CD4-positive, alpha-beta T cell treated with Interleukin-12 subunit alpha and Interleukin-12 subunit beta, for 1 hour (primary cell): Measurements from ENCODE around the gene TAF4.
"Not testable (repeated sequence)": the region's sequence is repeated elsewhere in the genome, so short reads cannot be mapped to it uniquely, and the experiment has no call there.

Experiments used
- DNase-seq: peaks from one replicate; pipeline ENCODE4 v3.0.0-alpha.2; 2020

Gene TAF4

GRCh38 chr20:61976644-61977418 lies 88.8 kb downstream of the TAF4 start:
- DNase-seq = no peak

GRCh38 chr20:61976263-61976643 lies 89.4 kb downstream of the TAF4 start:
- no peak for DNase-seq

GRCh38 chr20:61975407-61976129 lies 90.1 kb downstream of the TAF4 start:
- DNase-seq = no peak

- DNase-seq = no peak
Measured at GRCh38 chr20:61974357-61974665, 91.4 kb downstream of the TAF4 start.

GRCh38 chr20:61973515-61974356 lies 91.9 kb downstream of the TAF4 start:
- no peak for DNase-seq

GRCh38 chr20:61972636-61973508 lies 92.8 kb downstream of the TAF4 start:
- DNase-seq = no peak

GRCh38 chr20:61971595-61971994 lies 94.1 kb downstream of the TAF4 start:
- DNase-seq = not testable (repeated sequence)

- DNase-seq = no peak
Measured at GRCh38 chr20:61970357-61970756, 95.3 kb downstream of the TAF4 start.

- no peak for DNase-seq
Measured at GRCh38 chr20:61969806-61970205, 95.9 kb downstream of the TAF4 start.

- no peak for DNase-seq
Measured at GRCh38 chr20:61968932-61969331, 96.7 kb downstream of the TAF4 start.

- no peak for DNase-seq
Measured at GRCh38 chr20:61968036-61968810, 97.5 kb downstream of the TAF4 start.

- no peak for DNase-seq
Measured at GRCh38 chr20:61967300-61967699, 98.4 kb downstream of the TAF4 start.

- no peak for DNase-seq
Measured at GRCh38 chr20:61966492-61967244, 99.0 kb downstream of the TAF4 start.

GRCh38 chr20:61965606-61966491 lies 99.8 kb downstream of the TAF4 start:
- DNase-seq = no peak

- DNase-seq = no peak
Measured at GRCh38 chr20:61964675-61965605, 100.7 kb downstream of the TAF4 start.

- DNase-seq = no peak
Measured at GRCh38 chr20:61963885-61964674, 101.6 kb downstream of the TAF4 start.

GRCh38 chr20:61963149-61963548 lies 102.5 kb downstream of the TAF4 start:
- DNase-seq = no peak

- no peak for DNase-seq
Measured at GRCh38 chr20:61960836-61961235, 104.8 kb downstream of the TAF4 start.
